Thyroid gland (tissue), 4 donors: Measurements from ENCODE around the gene TAS2R9. TPM values are rescaled to one million over a fixed set of nuclear protein-coding genes. Genes with fewer than 3 reads are reported as not detected.

Experiments used
- DNase-seq, 2 donors: peaks; one replicate each; pipeline ENCODE4 v3.0.0-alpha.2; 2019
- H3K27ac ChIP-seq, 3 donors: fragments of 200-600 bp; sonication (generic); 1 replicate in 2 of 3; 2 replicates in 1 of 3; pipeline ENCODE4 v1.5.1; 2016 to 2019; ENCODE audit warnings: mild to moderate bottlenecking in 1 of 3, moderate library complexity in 1 of 3
- H3K27me3 ChIP-seq: fragments of 200-600 bp; sonication (generic); one replicate; pipeline ENCODE4 v1.5.1; 2019
- H3K36me3 ChIP-seq, 2 donors: fragments of 200-600 bp; sonication (generic); one replicate each; pipeline ENCODE4 v1.5.1; 2016 to 2019
- H3K4me1 ChIP-seq, 2 donors: fragments of 200-600 bp; sonication (generic); one replicate each; pipeline ENCODE4 v1.5.1; 2017 to 2019
- H3K4me3 ChIP-seq, 3 donors: fragments of 200-600 bp; sonication (generic); replicated peaks in 1 of 3; 1 replicate in 2 of 3; 2 replicates in 1 of 3; pipeline ENCODE4 v1.5.1; 2016; ENCODE audit warnings: mild to moderate bottlenecking in 1 of 3
- H3K9me3 ChIP-seq: fragments of 200-600 bp; sonication (generic); one replicate; pipeline ENCODE4 v1.5.1; 2017
- CTCF ChIP-seq, 6 experiments: fragments of 200-600 bp in 3 of 6; fragments of 450-650 bp in 3 of 6; sonication (generic) in 3 of 6; IDR thresholded peaks; one replicate each; pipeline ENCODE4 v1.5.1; 2016 to 2019; ENCODE audit warnings: antibody characterized with exemption in 6 of 6, mild to moderate bottlenecking in 2 of 6, inconsistent platforms in 1 of 6, moderate library complexity in 1 of 6
- POLR2A ChIP-seq, 2 donors: fragments of 450-650 bp; IDR thresholded peaks; one replicate each; pipeline ENCODE4 v1.6.1; 2017; ENCODE audit warnings: antibody characterized with exemption in 2 of 2, mild to moderate bottlenecking in 2 of 2, moderate library complexity in 1 of 2
- WGBS, 2 donors: methylation state at CpG; one replicate each; pipeline ENCODE4 v1.1.5; 2017; 5-methylcytosine and 5-hydroxymethylcytosine counted together
- intact Hi-C: fragments of 100-400 bp; cut with DNase I; formaldehyde crosslinking; loops from one replicate; pipeline ENCODE4 v1.15.1; 2023
- total RNA-seq, 4 donors: library from RNA; depleted of rRNA; stranded (reverse); fragments of >200 nt; gene quantifications; one replicate each; pipeline ENCODE4 v1.2.3, GENCODE V29; 2016

TAS2R9 gene
- total RNA-seq, 4 donors from 2014 or later: not detected

- no peaks in the 10 kb centered on the region for H3K36me3 ChIP-seq
- TF ChIP-seq POLR2A (IDR thresholded peaks at IDR 0.05): no peak
- no peak for TF ChIP-seq CTCF (IDR thresholded peaks at IDR 0.05)
- H3K27ac ChIP-seq: no peak overlapping the region
- H3K27me3 ChIP-seq: no peaks in the 10 kb centered on the region
- WGBS, 2 donors: 84 to 86% methylated on average over 3 of the region's 3 CpGs
- H3K4me3 ChIP-seq: no peak overlapping the region
- no peak for DNase-seq
- no peaks in the 10 kb centered on the region for H3K9me3 ChIP-seq
- H3K4me1 ChIP-seq: no peaks in the 10 kb centered on the region
- intact Hi-C loops: no loop called here
Measured at GRCh38 chr12:10824957-10825356, 15.0 kb upstream of the TAS2R9 start.

- Histone ChIP-seq H3K27me3 (no peaks in the 10 kb centered on the region), H3K4me3 (no peak overlapping the region), H3K27ac (no peak overlapping the region), H3K4me1 (no peaks in the 10 kb centered on the region), H3K36me3 (no peaks in the 10 kb centered on the region), H3K9me3 (no peaks in the 10 kb centered on the region)
- TF ChIP-seq CTCF (IDR thresholded peaks at IDR 0.05) (no peak), POLR2A (IDR thresholded peaks at IDR 0.05) (no peak)
- intact Hi-C loops: no loop called here
- no peak for DNase-seq
- WGBS, 2 donors: 83 to 85% methylated on average over 3 of the region's 3 CpGs
Measured at GRCh38 chr12:10811883-10812536, 2.0 kb upstream of the TAS2R9 start.

- intact Hi-C loops: no loop called here
Measured at GRCh38 chr12:10807186-10807585, 2.8 kb downstream of the TAS2R9 start, which contains the start of gene TAS2R8. TAS2R8 (minus strand) TSS chr12:10807286; CDS start chr12:10806980, 306 bp downstream.

GRCh38 chr12:10802587-10802986 is 7.4 kb downstream of the TAS2R9 start, which contains the start of gene TAS2R7:
TAS2R7 (minus strand) TSS chr12:10802627; CDS start chr12:10802570, 57 bp downstream.
- TF ChIP-seq POLR2A (IDR thresholded peaks at IDR 0.05): no peak
- TF ChIP-seq CTCF (IDR thresholded peaks at IDR 0.05): no peak
- no peaks in the 10 kb centered on the region for H3K9me3 ChIP-seq
- H3K27me3 ChIP-seq: no peaks in the 10 kb centered on the region
- 39% methylated on average over 4 of the region's 4 CpGs for WGBS, 2 donors
- no peak within 1 kb of the TSS for H3K27ac ChIP-seq
- intact Hi-C loops: no loop called here
- H3K4me3 ChIP-seq: no peak within 1 kb of the TSS
- H3K36me3 ChIP-seq: no peaks in the 10 kb centered on the region
- H3K4me1 ChIP-seq: no peaks in the 10 kb centered on the region
- DNase-seq: no peak

More at GRCh38 chr12:10807186-10807585, 2.8 kb downstream of the TAS2R9 start, which contains the start of gene TAS2R8:
- Histone ChIP-seq H3K4me1 (no peaks in the 10 kb centered on the region), H3K4me3 (no peak within 1 kb of the TSS), H3K27me3 (no peaks in the 10 kb centered on the region), H3K9me3 (no peaks in the 10 kb centered on the region), H3K27ac (no peak within 1 kb of the TSS), H3K36me3 (no peaks in the 10 kb centered on the region)
- 72 to 85% methylated on average over 1 of the region's 1 CpG for WGBS, 2 donors
- DNase-seq: no peak
- no peak for TF ChIP-seq POLR2A (IDR thresholded peaks at IDR 0.05)
- no peak for TF ChIP-seq CTCF (IDR thresholded peaks at IDR 0.05)

GRCh38 chr12:10801741-10802140 is 8.2 kb downstream of the TAS2R9 start:
- no peaks in the 10 kb centered on the region for H3K36me3 ChIP-seq
- H3K27me3 ChIP-seq: no peaks in the 10 kb centered on the region
- H3K27ac ChIP-seq: no peak overlapping the region
- TF ChIP-seq POLR2A (IDR thresholded peaks at IDR 0.05) (no peak), CTCF (IDR thresholded peaks at IDR 0.05) (no peak)
- DNase-seq: no peak
- no peak overlapping the region for H3K4me3 ChIP-seq
- 44% methylated on average over 5 of the region's 5 CpGs for WGBS, 2 donors
- no peaks in the 10 kb centered on the region for H3K9me3 ChIP-seq
- no peaks in the 10 kb centered on the region for H3K4me1 ChIP-seq
- intact Hi-C loops: no loop called here
